Kidney (tissue), 14 donors: Measurements from ENCODE around the gene HOGA1. TPM values are rescaled to one million over a fixed set of nuclear protein-coding genes. Genes with fewer than 3 reads are reported as not detected.

Source experiments
- DNase-seq, 5 donors: peaks; one replicate each; pipeline ENCODE4 v3.0.0-alpha.2; 2013 to 2020
- FAIRE-seq: peaks from 2 replicates; lab custom pipeline; 2012; peaks lifted over from hg19 to GRCh38; lab: Jason Lieb, UNC
- H3K27ac ChIP-seq, 2 donors: one replicate each; pipeline ENCODE4 v1.7.0; 2013; ENCODE audit warnings: low read depth in 2 of 2, low read length in 2 of 2, inconsistent platforms in 1 of 2
- H3K27me3 ChIP-seq: one replicate; pipeline ENCODE4 v1.7.1; 2013; ENCODE audit warnings: low read length, inconsistent platforms; ENCODE audit not compliant: control insufficient read depth, insufficient read depth
- H3K36me3 ChIP-seq, 3 donors: one replicate each; pipeline versions ENCODE4 v1.7.0 to v1.7.1; 2013; ENCODE audit warnings: low read length in 3 of 3, control low read depth in 1 of 3, inconsistent platforms in 1 of 3; ENCODE audit not compliant: insufficient read depth in 3 of 3, control insufficient read depth in 2 of 3
- H3K4me1 ChIP-seq, 3 donors: one replicate each; pipeline versions ENCODE4 v1.7.0 to v1.7.1; 2013; ENCODE audit warnings: low read length in 3 of 3, inconsistent platforms in 1 of 3, low read depth in 1 of 3; ENCODE audit not compliant: control insufficient read depth in 2 of 3, insufficient read depth in 2 of 3
- H3K4me3 ChIP-seq, 3 donors: one replicate each; pipeline versions ENCODE4 v1.7.0 to v1.8.1; 2013; ENCODE audit warnings: low read length in 3 of 3, control low read depth in 1 of 3, inconsistent platforms in 1 of 3
- H3K9ac ChIP-seq, 3 donors: one replicate each; pipeline versions ENCODE4 v1.7.0 to v1.7.1; 2013; ENCODE audit warnings: low read length in 3 of 3, control low read depth in 1 of 3, inconsistent platforms in 1 of 3
- H3K9me3 ChIP-seq, 3 donors: one replicate each; pipeline versions ENCODE4 v1.7.0 to v1.7.1; 2013; ENCODE audit warnings: low read length in 3 of 3, control low read depth in 1 of 3, inconsistent platforms in 1 of 3; ENCODE audit not compliant: control insufficient read depth in 2 of 3, insufficient read depth in 1 of 3
- CTCF ChIP-seq: IDR thresholded peaks from 3 replicates; pipeline ENCODE4 v1.5.1; 2012; ENCODE audit warnings: mild to moderate bottlenecking, moderate library complexity, borderline replicate concordance; ENCODE audit not compliant: insufficient read depth; ENCODE audit errors: extremely low read depth
- intact Hi-C: fragments of 100-400 bp; cut with DNase I; formaldehyde crosslinking; loops from one replicate; pipeline ENCODE4 v1.11.1; 2022
- polyA plus RNA-seq: library from polyadenylated mRNA; stranded (reverse); fragments of 350-450 nt; fragmentation: Illumina TruSeq; extraction: RNeasy Lipid Tissue Mini Kit (QIAGEN cat#74804); gene quantifications from one replicate; pipeline ENCODE4 v1.2.3, GENCODE V29; 2014; ENCODE audit warnings: low read depth, low replicate concordance; ENCODE audit not compliant: insufficient read depth
- total RNA-seq: library from RNA; stranded (reverse); fragmentation: NEBNext Ultra II Directional; extraction: Animal tissue kit (Norgen Biotek cat#: 25700); gene quantifications from one replicate; pipeline ENCODE4 v1.2.1, GENCODE V29; 2021
- donor health status: control.
- donor health status: control.
- donor health status: control.
- donor health status: control.
- donor health status: control.
- donor health status: DM: yes; HTN: yes; CAD: no.
- donor health status: Normal renal cell carcinoma (clear cell type).

The HOGA1 gene
- total and polyA plus RNA-seq, 2 donors from 2014 or later, result 28.8 to 100 TPM

GRCh38 chr10:97538411-97538810, 45.8 kb upstream of the HOGA1 start:
- Histone ChIP-seq H3K9ac (no peak overlapping the region), H3K4me1 (peaks cover 2 to 20% (median 14%) of the 10 kb centered on the region in 3 donors), H3K9me3 (no peaks in the 10 kb centered on the region), H3K27ac (no peak overlapping the region), H3K36me3 (no peaks in the 10 kb centered on the region), H3K4me3 (no peak overlapping the region), H3K27me3 (no peaks in the 10 kb centered on the region)
- intact Hi-C loops, result no loop called here
- FAIRE-seq (no peak), DNase-seq (no peak)
- TF ChIP-seq CTCF, result no peak

- FAIRE-seq (no peak), DNase-seq (no peak)
- no peak for TF ChIP-seq CTCF
- peak overlapping the region in 1 of 2 donors; percentile 59 for H3K27ac ChIP-seq
- no peaks in the 10 kb centered on the region for H3K36me3 ChIP-seq
- peaks cover 2 to 21% (median 14%) of the 10 kb centered on the region in 3 donors for H3K4me1 ChIP-seq
- no peaks in the 10 kb centered on the region for H3K9me3 ChIP-seq
- H3K9ac ChIP-seq, result no peak overlapping the region
- no peaks in the 10 kb centered on the region for H3K27me3 ChIP-seq
- intact Hi-C loops, result no loop called here
- no peak overlapping the region for H3K4me3 ChIP-seq
Observed at GRCh38 chr10:97538839-97539238, 45.4 kb upstream of the HOGA1 start.

GRCh38 chr10:97539523-97540200, 44.5 kb upstream of the HOGA1 start:
- no peak overlapping the region for H3K27ac ChIP-seq
- intact Hi-C loops, result no loop called here
- no peak overlapping the region for H3K4me3 ChIP-seq
- H3K9me3 ChIP-seq, result no peaks in the 10 kb centered on the region
- no peaks in the 10 kb centered on the region for H3K36me3 ChIP-seq
- no peaks in the 10 kb centered on the region for H3K27me3 ChIP-seq
- FAIRE-seq, result no peak
- TF ChIP-seq CTCF, result no peak
- no peak overlapping the region for H3K9ac ChIP-seq
- DNase-seq, result peak in 4 of 5 donors; percentile 74 to 80 (median 77)
- peaks cover 2 to 21% (median 14%) of the 10 kb centered on the region in 3 donors for H3K4me1 ChIP-seq
